B cell (primary cell): ENCODE data around the gene JCHAIN. TPM values are rescaled to one million over a fixed set of nuclear protein-coding genes. Genes with fewer than 3 reads are reported as not detected.

ENCODE experiments used
- ATAC-seq: fragments of 200-7000 bp; cut with Tn5 transposase; one replicate; pipeline ENCODE4 v1.10.0; 2021; ENCODE audit warnings: low read depth, mild to moderate bottlenecking, moderate number of reproducible peaks, moderate library complexity
- CTCF ChIA-PET: fragments of 350-600 bp; sonication (Branson Sonifier 250); formaldehyde crosslinking; loops from one replicate; lab custom pipeline; 2021; ENCODE audit warnings: antibody characterized with exemption, inconsistent platforms; lab: Charles Lee
- POLR2A ChIA-PET: fragments of 350-600 bp; sonication (Branson Sonifier 250); formaldehyde crosslinking; loops from one replicate; lab custom pipeline; 2021; ENCODE audit warnings: antibody characterized with exemption; lab: Charles Lee
- DNase-seq: peaks from one replicate; pipeline ENCODE4 v3.0.0; 2013
- H2AFZ ChIP-seq: 2 replicates; pipeline ENCODE4 v1.6.1; 2012; ENCODE audit warnings: mild to moderate bottlenecking, low read depth, low read length; ENCODE audit not compliant: insufficient read depth, poor library complexity, severe bottlenecking
- H3K27ac ChIP-seq, 2 donors: 1 replicate in 1 of 2; 2 replicates in 1 of 2; pipeline ENCODE4 v1.5.1; 2012 to 2013; ENCODE audit warnings: low read length in 2 of 2, mild to moderate bottlenecking in 2 of 2, moderate library complexity in 1 of 2
- H3K27me3 ChIP-seq, 4 experiments: fragments of 200-600 bp in 1 of 4; sonication (generic) in 1 of 4; replicated peaks in 1 of 4; 1 replicate in 2 of 4; 2 replicates in 2 of 4; pipeline versions ENCODE4 v1.6.1 to v1.7.0; 2013 to 2016; ENCODE audit warnings: low read length in 3 of 4, mild to moderate bottlenecking in 2 of 4, mixed read lengths in 1 of 4, moderate library complexity in 1 of 4; ENCODE audit not compliant: insufficient read depth in 4 of 4, control insufficient read depth in 3 of 4; ENCODE audit errors: control extremely low read depth in 1 of 4
- H3K36me3 ChIP-seq, 2 experiments: replicated peaks in 1 of 2; 1 replicate in 1 of 2; 2 replicates in 1 of 2; pipeline versions ENCODE4 v1.6.1 to v1.7.1; 2013; ENCODE audit warnings: low read length in 1 of 2; ENCODE audit not compliant: insufficient read depth in 2 of 2, control insufficient read depth in 1 of 2; ENCODE audit errors: control extremely low read depth in 1 of 2, extremely low read depth in 1 of 2
- H3K4me1 ChIP-seq, 2 donors: fragments of 200-600 bp in 1 of 2; sonication (generic) in 1 of 2; 1 replicate in 1 of 2; 2 replicates in 1 of 2; pipeline versions ENCODE4 v1.5.1 to v1.6.1; 2013 to 2017; ENCODE audit warnings: low read length in 2 of 2; ENCODE audit not compliant: control insufficient read depth in 2 of 2, insufficient read depth in 2 of 2
- H3K4me2 ChIP-seq: replicated peaks from 2 replicates; pipeline ENCODE3; 2012; ENCODE audit warnings: mild to moderate bottlenecking, low read depth, low read length; ENCODE audit not compliant: poor library complexity, severe bottlenecking
- H3K4me3 ChIP-seq, 5 experiments: fragments of 200-600 bp in 1 of 5; sonication (generic) in 1 of 5; 1 replicate in 3 of 5; 2 replicates in 2 of 5; pipeline versions ENCODE4 v1.5.1 to v1.7.0; 2011 to 2016; ENCODE audit warnings: low read length in 4 of 5, mild to moderate bottlenecking in 4 of 5, low read depth in 2 of 5, control low read depth in 1 of 5, moderate library complexity in 1 of 5; ENCODE audit not compliant: insufficient read depth in 1 of 5; ENCODE audit errors: control extremely low read depth in 1 of 5, extremely low read depth in 1 of 5
- H3K79me2 ChIP-seq: fragments of 200-600 bp; sonication (generic); one replicate; pipeline ENCODE4 v1.6.0; 2016; ENCODE audit warnings: low read length; ENCODE audit not compliant: control insufficient read depth, insufficient read depth
- H3K9ac ChIP-seq: fragments of 200-600 bp; sonication (generic); 2 replicates; pipeline ENCODE4 v1.6.1; 2017; ENCODE audit warnings: mild to moderate bottlenecking, low read length, moderate library complexity
- H3K9me3 ChIP-seq, 3 donors: one replicate each; pipeline versions ENCODE4 v1.6.1 to v1.7.1; 2013; ENCODE audit warnings: low read length in 2 of 3; ENCODE audit not compliant: control insufficient read depth in 2 of 3, insufficient read depth in 1 of 3; ENCODE audit errors: control extremely low read depth in 1 of 3
- H4K20me1 ChIP-seq: 2 replicates; pipeline ENCODE4 v1.6.0; 2012; ENCODE audit warnings: mild to moderate bottlenecking, low read length; ENCODE audit not compliant: insufficient read depth, control insufficient read depth, poor library complexity, severe bottlenecking
- H3K27ac Mint-ChIP-seq: one replicate; pipeline ENCODE4 v1.8.0; 2021; ENCODE audit warnings: mixed read lengths
- H3K27me3 Mint-ChIP-seq: one replicate; pipeline ENCODE4 v1.8.0; 2021; ENCODE audit warnings: mixed read lengths
- H3K4me1 Mint-ChIP-seq: one replicate; pipeline ENCODE4 v1.8.0; 2021; ENCODE audit warnings: mixed read lengths
- H3K4me3 Mint-ChIP-seq: one replicate; pipeline ENCODE4 v1.8.0; 2021; ENCODE audit warnings: mixed read lengths
- H3K9me3 Mint-ChIP-seq: one replicate; pipeline ENCODE4 v1.8.0; 2022; ENCODE audit warnings: mixed read lengths; ENCODE audit not compliant: insufficient read depth
- EZH2 ChIP-seq: IDR thresholded peaks from 2 replicates; pipeline ENCODE4 v1.6.1; 2012; ENCODE audit warnings: borderline replicate concordance, low read depth, mild to moderate bottlenecking, moderate library complexity, low read length; ENCODE audit not compliant: insufficient read depth, poor library complexity, severe bottlenecking
- WGBS: methylation state at CpG from one replicate; pipeline ENCODE4 v1.1.5; 2013; ENCODE audit warnings: missing lambda C conversion rate; ENCODE audit not compliant: insufficient coverage; 5-methylcytosine and 5-hydroxymethylcytosine counted together
- intact Hi-C: fragments of 100-400 bp; cut with micrococcal nuclease; formaldehyde crosslinking; loops from one replicate; pipeline ENCODE4 v1.10.0; 2022
- polyA plus RNA-seq: library from polyadenylated mRNA; depleted of rRNA; stranded (reverse); fragments of >200 nt; gene quantifications from 2 replicates; pipeline ENCODE4 v1.2.3, GENCODE V29; 2012
- total RNA-seq, 2 donors: library from RNA; stranded (reverse); fragments of 120-200 nt in 1 of 2; gene quantifications; 1 replicate in 1 of 2; 2 replicates in 1 of 2; pipeline versions ENCODE4 v1.2.3 to v1.2.4, GENCODE V29; 2013 to 2022
- TF ChIP-seq, protein P1 (sequence below): fragments of 200-600 bp; IDR thresholded peaks from one replicate; pipeline ENCODE4 v1.8.0; 2022; ENCODE audit warnings: antibody characterized with exemption, mild to moderate bottlenecking

JCHAIN gene
- total and polyA plus RNA-seq, 2 donors (not counting 1 experiment from before 2014, with no cell fraction given), result 90.8 to 441 TPM

DNA sequence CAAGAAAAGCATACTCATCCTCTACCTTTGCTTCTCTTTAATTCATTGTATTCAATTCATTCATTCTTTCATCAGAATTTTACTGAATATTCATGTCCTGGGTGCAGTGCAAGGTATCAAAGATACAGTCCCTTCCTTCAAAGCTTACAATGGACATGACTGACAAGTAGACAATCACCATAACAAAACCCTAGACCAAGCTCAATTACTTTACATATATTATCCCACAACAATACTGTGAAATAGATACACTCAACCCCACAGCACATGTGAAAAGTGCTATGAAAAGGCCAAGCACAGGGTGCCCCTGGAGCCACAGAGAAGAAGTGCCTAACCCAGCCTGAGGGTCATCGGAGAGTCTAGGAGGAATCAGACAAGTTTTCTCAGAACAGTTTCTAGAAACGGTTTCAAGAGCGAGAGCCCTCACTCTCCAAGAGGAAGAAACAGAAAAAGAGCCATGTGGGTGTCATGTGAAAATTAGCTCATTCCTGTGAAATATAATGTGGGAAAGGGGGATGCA, 58.9 kb downstream of the JCHAIN start:
- Histone ChIP-seq H3K4me3 (no peak overlapping the region), H3K79me2 (no peaks in the 10 kb centered on the region), H3K9ac (no peak overlapping the region), H3K27ac (no peak overlapping the region), H3K9me3 (no peaks in the 10 kb centered on the region), H2AFZ (no peak overlapping the region), H4K20me1 (no peaks in the 10 kb centered on the region), H3K4me2 (no peak overlapping the region), H3K27me3 (no peaks in the 10 kb centered on the region), H3K36me3 (no peaks in the 10 kb centered on the region), H3K4me1 (no peaks in the 10 kb centered on the region)
- H3K4me3 Mint-ChIP-seq, result no peak overlapping the region
- DNase-seq (no peak), ATAC-seq (no peak)
- intact Hi-C loops, result no loop called here
- peaks cover 7% of the 10 kb centered on the region for H3K27me3 Mint-ChIP-seq
- 100% methylated on average over 2 of the region's 3 CpGs for WGBS
- ChIA-PET CTCF (interaction anchor here (1.0 to 1.1 kb wide), 2 partner anchors 1695 to 1697 kb away, joined by 3 read pairs; no protein-coding TSS in a partner anchor), POLR2A (no interaction called here)
- H3K4me1 Mint-ChIP-seq, result no peaks in the 10 kb centered on the region
- no peak overlapping the region for H3K27ac Mint-ChIP-seq
- no peaks in the 10 kb centered on the region for H3K9me3 Mint-ChIP-seq
- TF ChIP-seq, protein P1, sequence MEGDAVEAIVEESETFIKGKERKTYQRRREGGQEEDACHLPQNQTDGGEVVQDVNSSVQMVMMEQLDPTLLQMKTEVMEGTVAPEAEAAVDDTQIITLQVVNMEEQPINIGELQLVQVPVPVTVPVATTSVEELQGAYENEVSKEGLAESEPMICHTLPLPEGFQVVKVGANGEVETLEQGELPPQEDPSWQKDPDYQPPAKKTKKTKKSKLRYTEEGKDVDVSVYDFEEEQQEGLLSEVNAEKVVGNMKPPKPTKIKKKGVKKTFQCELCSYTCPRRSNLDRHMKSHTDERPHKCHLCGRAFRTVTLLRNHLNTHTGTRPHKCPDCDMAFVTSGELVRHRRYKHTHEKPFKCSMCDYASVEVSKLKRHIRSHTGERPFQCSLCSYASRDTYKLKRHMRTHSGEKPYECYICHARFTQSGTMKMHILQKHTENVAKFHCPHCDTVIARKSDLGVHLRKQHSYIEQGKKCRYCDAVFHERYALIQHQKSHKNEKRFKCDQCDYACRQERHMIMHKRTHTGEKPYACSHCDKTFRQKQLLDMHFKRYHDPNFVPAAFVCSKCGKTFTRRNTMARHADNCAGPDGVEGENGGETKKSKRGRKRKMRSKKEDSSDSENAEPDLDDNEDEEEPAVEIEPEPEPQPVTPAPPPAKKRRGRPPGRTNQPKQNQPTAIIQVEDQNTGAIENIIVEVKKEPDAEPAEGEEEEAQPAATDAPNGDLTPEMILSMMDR, result no peak
- no peak for TF ChIP-seq EZH2

GRCh38 chr4:70606459-70606858, 59.8 kb downstream of the JCHAIN start:
- Mint-ChIP-seq H3K4me1 (no peaks in the 10 kb centered on the region), H3K4me3 (no peak overlapping the region), H3K27ac (no peak overlapping the region), H3K27me3 (peaks cover 7% of the 10 kb centered on the region), H3K9me3 (no peaks in the 10 kb centered on the region)
- Histone ChIP-seq H3K9ac (no peak overlapping the region), H3K9me3 (no peaks in the 10 kb centered on the region), H3K4me3 (no peak overlapping the region), H3K27me3 (no peaks in the 10 kb centered on the region), H3K27ac (no peak overlapping the region), H3K36me3 (no peaks in the 10 kb centered on the region), H2AFZ (no peak overlapping the region), H3K4me2 (no peak overlapping the region), H4K20me1 (no peaks in the 10 kb centered on the region), H3K4me1 (peaks cover 0 to 3% of the 10 kb centered on the region in 2 donors), H3K79me2 (no peaks in the 10 kb centered on the region)
- intact Hi-C loops, result no loop called here
- TF ChIP-seq, protein P1, result no peak
- no peak for TF ChIP-seq EZH2
- ChIA-PET POLR2A (interaction anchor here (0.6 kb wide), 2 partner anchors 73 to 238 kb away, joined by 3 to 5 read pairs; no protein-coding TSS in a partner anchor), CTCF (interaction anchor here (0.6 to 1.1 kb wide), 3 partner anchors 21 to 1698 kb away, joined by 3 to 4 read pairs (median 3); no protein-coding TSS in a partner anchor)
- DNase-seq (no peak), ATAC-seq (no peak)
- WGBS, result 87% methylated on average over 7 of the region's 8 CpGs
